HG03039 (cell line): Measurements from ENCODE around the gene STOML3.

ENCODE experiments used
- ATAC-seq: cut with Tn5 transposase; IDR thresholded peaks from one replicate; pipeline ENCODE4 v1.9.1; 2021; ENCODE audit warnings: mild to moderate bottlenecking, moderate library complexity; ENCODE audit not compliant: unreplicated experiment

The STOML3 gene

DNA sequence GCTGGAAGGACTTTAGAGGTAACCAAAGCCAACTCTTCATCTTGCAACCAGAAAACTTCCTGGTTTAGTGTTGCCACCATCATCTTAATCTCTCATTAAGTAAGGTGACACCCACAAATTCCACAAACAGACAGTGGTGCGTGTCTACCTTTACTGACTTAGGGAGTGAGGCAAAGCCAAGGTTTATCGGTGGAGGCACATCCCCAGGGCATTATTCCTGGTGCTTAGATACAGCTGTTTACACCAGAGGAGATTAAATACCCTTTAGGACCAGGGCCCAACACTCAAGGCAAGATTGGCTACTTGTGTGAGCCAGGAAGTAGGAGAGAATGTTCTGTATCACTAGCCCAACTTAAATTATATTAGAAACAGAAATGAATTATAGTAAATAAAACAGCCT lies 9.5 kb downstream of the STOML3 start:
- no peak for ATAC-seq

DNA sequence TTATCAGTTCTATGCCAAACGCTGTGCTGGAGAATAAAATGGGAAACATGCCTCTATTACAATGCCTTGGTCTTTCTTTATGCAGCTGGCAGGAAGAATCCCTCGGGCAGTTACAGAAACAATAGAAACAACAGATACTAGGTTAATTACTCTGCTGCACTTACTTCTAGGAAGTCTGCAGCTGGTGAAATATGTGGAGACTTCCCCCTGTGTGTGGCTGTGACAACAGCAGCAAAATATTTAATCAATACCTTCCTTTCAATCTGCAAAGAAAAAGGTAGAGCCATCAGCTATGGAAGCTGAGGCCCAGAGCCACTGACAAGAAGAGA lies 9.9 kb downstream of the STOML3 start:
- ATAC-seq = no peak

DNA sequence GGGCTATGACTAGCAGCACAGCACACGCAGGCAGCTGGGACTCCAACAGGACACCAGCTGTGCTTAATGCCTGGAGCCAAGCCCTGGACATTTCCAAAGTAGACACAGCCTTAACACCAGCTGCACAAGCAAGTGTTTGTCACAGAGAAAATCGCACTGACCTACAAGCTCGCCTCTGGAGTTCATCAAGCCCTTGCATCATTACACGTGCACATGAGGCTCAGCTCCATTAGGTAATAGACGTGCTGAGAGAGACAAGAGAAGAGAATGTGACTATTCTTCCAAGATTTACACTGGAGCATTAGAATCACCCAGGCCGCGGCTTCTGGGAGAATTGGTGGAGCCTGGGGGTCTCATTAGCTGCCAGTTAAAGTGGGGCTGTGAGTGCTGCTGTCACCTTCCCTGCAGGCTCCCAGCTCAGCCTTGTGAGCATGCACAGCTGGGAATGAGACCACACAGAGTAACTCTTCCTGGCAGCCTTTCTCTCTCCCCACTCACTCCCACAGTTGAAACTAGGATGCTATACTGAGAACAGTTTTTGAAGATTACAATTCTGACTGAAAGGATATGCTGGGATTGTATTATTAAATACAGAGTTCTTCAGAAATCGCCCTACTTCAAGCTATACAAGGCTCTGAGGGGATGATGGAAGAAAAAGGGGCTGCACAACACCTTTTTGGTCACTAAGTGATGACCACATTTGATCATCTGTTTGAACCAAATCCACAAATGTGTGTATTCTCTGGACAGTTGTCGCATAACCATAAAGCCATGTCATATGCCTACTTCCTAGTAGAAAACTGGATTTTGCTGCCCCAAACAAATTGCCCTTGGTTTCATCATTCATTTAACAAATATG lies 10.5 kb downstream of the STOML3 start:
- no peak for ATAC-seq

DNA sequence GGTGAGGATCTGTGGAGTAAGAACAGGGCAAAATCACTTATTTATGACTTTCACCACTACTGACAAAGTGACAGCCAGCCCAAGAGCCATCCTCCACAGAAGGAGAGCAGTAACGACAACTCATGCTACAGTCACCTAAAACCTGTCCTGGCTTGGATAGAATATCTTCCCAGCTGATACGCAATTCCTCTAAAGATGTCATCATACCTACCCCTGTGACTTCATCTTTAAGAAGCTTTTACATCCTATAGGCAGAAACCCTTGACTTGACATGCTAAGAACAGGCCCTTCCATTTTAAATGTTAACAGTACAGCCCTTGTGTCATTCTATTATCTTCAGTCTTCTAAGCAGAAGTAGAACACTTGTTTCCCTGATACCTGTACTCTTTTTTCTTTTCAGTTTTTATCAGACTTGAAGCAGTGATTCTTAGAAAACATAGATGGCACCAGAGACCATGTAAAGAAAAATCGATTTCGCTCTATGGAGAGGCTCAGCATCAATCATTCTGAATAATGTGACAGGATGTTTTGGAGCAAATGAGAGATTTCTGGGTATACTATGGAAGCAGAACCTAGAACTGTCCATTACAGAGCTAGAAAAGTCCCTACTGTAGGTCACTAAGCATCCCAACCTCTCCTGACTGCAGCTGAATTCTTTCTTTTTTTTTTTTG lies 20.1 kb downstream of the STOML3 start:
- ATAC-seq = no peak

DNA sequence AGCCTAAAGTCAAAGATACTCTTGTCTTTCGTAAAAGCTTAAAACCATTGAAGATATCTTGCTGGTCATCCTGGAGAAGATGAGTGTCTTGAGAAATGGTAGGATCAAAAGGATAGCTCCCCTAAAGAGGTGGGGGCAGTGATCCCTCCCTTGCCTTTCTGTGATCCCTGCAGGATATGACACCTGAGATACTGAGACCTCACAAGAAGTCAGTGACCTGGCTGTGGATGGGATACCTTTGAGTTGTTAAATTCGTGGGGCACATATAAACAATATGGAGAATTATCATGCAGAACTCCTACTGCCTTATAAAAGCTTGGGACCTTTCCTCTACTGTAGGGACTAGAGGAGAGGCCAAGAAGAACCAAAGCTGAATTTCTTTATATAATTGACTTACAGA lies 21.4 kb downstream of the STOML3 start:
- ATAC-seq = no peak

DNA sequence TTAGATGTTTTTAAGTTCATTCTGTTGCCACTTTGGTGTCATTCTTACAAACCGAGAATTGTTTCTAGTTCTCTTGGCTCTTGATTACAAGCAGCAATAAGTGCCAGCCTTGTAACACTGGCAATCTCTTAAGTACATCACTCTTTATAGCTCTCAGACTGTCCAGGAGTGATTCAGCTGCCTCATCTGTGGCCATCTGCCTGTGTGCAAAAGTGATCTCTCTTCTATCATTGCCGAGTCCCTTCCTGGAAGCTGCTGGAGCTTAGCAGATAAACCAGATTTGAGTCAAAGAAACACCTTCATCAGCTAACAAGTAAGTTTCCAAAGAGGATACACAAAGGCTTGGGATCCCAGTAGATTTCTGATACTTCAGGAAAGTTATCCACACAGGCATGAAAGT lies 23.2 kb downstream of the STOML3 start:
- ATAC-seq = no peak

DNA sequence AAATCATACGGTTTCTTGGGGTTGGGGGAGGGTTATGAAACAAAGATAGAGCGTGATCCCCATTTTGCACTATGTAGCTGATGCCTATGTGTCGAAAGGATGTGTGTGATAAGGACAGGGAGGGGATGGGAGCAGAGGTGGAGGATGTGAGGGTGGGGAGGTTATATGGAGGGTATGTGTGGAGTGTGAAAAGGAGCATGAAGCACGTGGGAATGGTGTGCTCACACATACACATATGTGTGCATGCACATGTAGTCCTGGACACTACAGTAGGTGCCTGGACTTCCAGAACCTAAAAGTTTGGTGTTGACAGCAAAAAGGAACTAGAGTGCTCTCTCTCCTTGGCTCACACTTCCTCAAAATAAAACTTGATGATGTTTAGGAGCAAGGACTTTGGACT lies 25.4 kb downstream of the STOML3 start:
- no peak for ATAC-seq

DNA sequence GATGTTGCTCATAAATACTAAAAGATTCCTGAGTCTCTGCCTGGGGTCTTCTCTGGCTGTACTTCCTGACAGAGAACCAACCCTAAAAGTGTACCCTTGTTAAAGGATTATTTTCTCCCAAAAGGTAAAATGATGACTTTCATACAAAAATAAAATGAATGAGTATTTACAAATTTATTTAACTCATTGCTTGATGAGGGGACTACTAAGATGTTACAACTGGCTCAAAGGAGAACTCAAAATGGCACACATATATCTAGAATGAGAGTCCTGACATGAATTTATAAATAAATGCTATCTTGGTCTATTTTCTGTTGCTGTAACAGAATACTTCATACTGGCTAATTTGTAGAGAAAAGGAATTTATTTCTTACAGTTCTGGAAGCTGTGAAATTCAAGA lies 30.5 kb downstream of the STOML3 start:
- ATAC-seq = no peak

DNA sequence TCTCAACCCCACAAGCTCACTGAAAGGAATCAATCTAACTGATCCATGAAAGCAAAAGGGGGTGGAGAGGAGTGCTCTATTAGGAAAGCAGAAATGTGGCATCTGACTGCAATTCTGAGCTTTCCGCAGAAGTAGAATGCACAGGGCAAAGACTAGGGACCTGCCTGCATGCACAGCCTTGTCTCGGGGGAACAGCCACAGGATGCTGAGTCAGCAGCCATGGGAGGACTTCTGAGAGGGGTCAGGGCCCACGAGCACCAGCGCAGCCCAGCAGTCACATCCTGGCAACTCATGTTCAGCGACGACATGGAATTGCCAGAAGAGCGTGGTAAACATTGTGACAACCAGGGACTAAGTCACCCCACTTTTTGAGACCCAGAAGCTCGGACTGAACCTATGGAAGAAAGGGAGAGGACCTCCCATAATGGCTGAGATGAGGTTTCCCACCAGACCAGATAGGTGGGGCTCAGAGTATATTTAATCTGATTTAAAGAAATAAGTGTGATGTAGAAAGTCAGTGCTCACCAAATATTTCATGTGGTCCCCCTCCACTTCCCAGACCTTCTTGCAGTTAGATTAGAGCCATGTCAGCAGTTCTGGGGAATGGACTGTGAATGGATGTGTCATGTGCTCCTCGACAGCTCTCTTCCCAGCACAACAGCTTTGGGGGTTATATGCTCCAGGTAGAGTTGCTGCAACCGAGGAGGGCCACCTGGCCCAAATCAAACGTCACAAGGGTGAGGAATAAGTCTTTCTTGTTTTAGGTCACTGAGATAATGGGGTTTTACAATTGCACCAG lies 32.6 kb downstream of the STOML3 start:
- ATAC-seq = no peak

DNA sequence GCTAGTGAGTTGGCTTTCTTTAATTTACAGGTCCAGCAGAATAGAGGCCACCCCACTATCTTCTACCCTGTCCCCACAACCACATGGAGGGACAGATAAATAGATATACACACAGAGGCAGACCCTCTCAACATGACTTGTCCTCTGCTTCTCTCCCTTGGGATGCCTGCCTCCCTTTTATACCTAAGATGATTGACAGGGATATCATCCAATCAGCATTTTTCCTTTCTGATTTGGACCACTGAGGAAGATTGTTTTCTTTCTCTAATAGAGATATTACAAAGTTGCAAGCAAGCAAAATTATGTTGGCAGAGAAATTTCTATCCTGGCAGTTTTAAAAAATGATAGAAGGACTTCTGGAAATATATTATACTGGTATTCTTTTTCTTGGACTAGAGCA lies 35.8 kb downstream of the STOML3 start:
- no peak for ATAC-seq

DNA sequence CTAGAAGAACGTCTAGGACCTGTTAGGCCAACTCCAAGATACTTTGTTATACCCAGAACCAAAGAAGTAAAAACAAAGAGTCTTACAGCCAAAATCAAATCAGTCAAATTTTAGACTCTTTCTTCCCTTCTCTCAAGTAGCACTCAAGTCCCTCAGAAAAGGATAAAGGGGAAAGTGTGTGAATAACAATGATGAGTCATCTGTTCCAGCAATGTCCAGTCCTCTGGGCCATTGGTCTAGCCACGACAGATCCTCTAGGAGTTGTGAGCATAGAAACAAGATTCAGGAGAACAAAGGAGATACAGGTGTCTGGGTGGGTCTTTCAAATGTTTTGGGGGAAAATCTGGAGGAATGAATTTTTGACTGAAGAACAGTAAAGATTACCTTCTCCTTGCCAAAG lies 36.3 kb downstream of the STOML3 start:
- no peak for ATAC-seq

DNA sequence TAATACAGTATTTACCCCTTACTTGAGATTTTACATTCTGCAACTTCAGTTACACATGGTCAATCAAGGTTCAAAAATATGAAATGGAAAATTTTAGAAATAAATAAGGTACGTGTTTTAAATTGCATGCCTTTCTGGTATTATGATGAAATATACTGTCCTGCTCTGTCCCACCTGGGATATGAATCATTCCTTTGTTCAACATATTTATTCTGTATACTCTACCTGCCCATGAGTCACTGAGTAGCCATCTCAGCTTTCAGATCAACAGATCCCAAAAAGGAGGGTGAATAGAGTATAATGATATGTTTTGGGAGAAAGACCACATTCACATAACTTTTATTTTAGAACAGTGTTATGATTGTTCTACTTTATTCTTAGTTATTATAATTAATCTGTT lies 37.8 kb downstream of the STOML3 start:
- no peak for ATAC-seq

DNA sequence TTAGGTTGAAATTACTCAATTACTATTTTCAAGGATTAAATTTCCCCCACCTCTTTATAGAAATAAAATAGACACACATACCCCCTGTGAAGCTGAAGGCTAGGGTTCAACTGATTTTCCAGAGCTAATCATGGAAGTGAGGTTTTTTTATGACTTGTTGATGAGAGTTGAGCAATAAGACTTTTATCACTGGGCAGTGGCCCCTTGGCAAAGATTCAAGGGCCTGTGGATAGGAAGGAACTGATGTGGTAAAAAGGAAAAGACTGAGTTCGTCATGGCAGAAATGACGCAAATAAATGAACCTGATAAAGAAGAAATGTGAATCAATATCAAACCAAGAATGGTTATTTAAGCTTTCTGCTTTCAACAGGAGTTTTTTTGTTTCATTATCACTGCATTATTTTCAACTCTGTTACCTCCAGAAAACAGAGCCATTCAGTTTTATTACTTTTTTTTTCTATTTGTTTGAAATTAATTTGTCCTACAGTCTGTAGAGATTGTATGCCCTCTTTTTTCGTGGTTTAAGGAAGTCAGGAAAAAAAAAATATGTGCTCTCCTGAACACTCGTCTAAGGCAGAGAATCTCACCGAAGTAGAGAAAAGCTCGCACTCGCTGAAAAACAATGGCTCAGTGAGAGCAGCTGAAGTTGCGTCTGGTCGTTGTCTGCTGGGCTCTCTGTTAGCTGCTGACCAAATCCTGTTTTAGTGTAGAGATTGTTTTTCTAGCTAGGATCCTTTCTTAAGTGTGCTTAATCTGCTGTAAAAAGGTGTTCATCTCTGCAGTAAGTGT lies 38.9 kb downstream of the STOML3 start:
- ATAC-seq = no peak

DNA sequence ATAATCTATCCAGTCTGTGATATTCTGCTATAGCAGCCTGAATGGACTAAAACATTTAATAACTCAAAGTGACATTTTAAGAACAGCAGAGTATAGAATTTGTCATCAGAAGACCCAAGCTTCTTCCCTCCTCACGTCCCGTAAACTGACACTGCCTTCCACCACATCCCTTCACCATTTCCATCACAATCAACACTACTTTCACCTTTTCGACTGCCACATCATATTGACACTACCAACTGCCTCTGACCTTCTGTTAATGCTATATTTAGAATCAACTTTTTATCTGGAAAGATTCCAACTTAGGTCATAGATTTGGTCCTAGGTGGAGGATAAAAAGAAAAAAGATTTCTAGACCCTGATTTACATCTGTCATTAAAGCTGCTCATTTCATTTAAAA lies 39.6 kb downstream of the STOML3 start:
- ATAC-seq = no peak

DNA sequence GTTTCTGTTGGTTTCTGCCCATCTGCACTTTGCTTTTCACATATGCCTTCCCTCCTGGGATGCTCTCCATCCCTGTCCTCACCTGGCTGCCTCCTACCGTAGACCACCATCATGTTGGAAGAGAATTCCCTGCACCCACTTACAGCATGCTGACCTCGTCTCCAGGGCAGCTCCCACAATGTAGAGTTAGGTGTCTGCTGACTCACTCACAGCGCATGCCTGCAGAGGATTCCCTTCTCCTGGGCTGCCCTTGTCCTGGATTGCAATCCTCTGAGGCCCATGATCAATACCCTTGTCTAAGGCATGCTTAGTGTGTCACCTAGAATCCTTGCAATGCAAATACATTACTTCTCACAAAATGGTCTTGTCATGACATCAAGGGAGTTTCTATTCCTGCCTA lies 43.6 kb downstream of the STOML3 start:
- ATAC-seq = no peak

DNA sequence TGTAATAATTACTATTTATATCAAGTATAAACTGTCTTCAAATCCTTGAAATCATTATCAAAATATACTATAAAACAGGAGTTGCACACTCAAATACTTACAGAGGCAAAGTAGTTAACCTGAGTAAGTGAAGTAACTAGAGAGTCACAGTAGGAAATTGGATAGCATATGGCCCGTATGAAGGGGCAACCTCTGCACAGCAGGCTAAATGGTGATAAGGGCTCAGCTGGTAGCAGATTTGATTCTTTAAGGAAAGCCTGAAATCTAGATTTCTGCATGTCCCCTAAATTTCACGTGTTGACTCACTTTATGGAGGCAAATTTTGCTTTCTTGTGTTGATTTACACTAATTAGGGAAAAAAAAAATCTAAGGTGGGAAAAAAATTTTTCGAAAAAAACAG lies 46.4 kb downstream of the STOML3 start:
- ATAC-seq = no peak

DNA sequence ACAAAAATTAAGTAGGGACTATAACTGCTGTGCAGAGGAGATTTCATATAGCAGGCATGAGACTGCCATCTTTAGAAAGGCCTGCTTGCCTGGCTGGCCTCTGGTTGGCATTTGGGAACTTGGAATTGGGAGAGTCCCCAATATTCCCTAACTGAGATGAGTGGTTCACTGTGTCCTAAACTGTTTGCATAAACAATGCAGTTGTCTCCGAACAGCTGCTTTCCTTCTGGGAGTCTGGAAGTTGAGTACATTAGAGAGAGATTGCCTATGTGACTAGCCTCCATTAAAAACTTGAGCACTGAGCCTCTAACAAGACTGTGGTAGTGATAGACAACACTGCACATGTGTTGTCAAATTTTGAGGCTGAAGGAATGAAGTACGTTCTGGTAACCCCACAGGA lies 47.4 kb downstream of the STOML3 start:
- ATAC-seq = no peak

DNA sequence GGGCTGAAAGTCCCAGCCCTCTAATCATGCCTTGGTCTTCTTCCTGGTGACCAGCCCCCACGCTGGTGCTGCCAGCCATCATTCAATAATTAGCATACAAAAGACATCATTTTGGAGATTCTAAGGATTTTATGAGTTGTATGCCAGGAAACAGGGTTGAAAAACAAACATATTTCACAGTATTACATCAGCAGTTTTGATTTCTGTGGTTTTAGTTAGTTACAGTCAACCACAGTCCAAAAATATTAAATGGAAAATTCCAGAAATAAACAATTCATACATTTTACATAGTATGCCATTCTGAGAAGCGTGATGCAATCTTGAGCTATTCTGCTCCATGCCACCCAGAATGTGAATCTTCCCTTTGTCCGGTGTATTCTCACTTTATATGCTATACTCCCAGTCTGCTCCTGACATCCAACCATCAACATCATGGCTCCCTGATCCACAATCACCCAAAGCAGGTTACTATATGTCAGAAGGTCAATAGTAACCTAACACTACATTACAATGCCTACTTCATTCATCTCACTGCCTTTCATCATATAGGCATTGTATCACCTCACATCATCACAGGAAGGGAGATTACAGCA lies 49.2 kb downstream of the STOML3 start:
- no peak for ATAC-seq

DNA sequence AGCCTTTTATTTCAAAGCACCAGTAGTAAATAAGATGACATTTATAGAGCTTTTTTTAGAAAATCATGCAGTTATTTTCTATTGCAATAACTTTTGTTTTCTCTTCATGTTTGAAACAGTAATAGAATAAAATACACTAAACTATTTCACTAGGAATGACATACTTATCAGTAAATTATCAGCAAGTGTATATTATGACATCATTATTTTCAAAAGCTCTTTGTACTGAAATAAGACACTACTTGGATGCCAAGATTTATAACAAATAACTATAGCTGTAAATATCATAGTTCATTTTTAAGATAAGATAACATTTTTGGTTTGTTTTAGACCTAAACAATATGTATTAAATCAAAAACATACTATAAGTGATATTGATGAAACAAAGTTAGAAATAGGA lies 56.8 kb downstream of the STOML3 start:
- ATAC-seq = no peak

DNA sequence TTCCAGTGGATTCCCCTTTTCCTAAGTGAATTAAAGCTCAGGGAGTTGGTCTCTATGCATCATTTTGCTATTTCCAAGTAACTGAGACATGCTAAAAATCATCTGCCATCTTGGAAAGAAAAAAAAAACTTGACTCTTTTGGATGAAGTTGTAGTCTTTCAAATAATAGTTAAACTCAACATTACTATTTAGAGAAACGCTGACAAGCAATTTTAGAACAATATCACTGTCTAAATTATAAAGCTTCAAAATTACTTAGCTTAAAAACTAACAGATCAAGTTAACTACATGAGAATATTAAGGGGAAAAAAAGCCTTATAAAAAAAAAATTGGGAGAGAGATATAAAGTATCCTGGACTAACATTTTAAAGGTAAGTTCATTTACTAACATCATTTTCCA lies 68.5 kb downstream of the STOML3 start:
- no peak for ATAC-seq

DNA sequence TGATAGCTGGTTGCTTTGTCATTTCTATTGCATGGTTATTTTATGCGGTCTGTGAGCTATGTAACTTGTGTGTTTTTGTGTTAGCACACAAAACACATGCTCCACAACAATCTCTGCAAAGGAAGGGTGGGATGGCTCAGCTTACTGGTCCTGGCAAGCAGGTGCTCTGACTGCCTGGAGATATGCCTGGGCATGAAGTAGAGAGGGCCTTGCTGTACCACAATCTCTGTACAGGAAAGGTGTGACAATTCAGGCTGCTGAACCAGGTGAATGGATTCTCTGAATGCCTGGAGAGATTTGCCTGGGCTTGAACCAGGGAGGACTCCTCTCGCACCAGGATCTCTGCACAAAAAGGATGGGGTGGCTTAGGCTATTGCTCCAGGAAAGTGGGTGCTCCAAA lies 69.5 kb downstream of the STOML3 start:
- no peak for ATAC-seq
